Renal cortical epithelial cell (primary cell): Measurements from ENCODE around the gene KCNQ5. TPM values are rescaled to one million over a fixed set of nuclear protein-coding genes. Genes with fewer than 3 reads are reported as not detected.
"Not testable (repeated sequence)": the region's sequence is repeated elsewhere in the genome, so short reads cannot be mapped to it uniquely, and the experiment has no call there.

ENCODE experiments used
- DNase-seq: peaks from one replicate; pipeline ENCODE4 v3.0.0-alpha.2; 2011; ENCODE audit warnings: low read depth
- total RNA-seq: library from RNA; depleted of rRNA; stranded (reverse); fragments of >200 nt; gene quantifications from 2 replicates; pipeline ENCODE4 v1.2.3, GENCODE V29; 2014

Gene KCNQ5
- total RNA-seq, 1 donor from 2014 or later = under 0.01 TPM

DNA sequence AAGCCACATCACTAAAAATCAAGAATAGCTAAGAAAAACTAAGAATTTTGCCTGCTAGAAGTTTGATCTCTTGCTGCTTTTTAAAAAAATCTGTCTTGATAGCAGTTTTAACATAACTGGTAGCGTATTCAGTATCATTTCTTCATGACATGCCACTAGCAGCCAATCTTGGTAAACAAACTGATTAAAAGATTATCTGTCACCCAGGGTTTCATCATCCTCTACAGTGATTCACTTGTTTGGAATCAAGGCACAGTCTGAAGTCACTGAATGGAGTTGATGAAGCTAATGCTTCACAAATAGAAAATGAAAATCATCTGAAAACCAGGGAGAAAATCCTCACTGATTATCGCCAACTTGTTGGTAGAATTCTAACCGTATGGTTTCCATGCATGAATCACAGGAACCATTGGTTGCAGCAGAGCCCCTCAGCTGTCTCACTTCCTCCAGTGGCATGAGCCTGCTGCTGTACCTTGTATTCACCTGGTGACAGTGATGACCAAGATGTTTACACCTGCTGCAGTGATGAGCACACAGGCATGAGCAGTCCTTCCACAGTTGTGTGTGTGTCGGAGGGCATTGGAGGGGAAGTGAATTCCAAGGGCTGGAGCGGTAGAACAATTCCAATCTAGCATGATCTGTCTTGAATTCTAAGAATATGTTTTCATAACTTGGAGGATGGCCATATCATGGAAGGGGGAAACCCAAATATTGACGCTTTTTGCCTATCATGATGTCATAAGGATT, 328.4 kb downstream of the KCNQ5 start:
- peak; percentile 91 for DNase-seq

DNA sequence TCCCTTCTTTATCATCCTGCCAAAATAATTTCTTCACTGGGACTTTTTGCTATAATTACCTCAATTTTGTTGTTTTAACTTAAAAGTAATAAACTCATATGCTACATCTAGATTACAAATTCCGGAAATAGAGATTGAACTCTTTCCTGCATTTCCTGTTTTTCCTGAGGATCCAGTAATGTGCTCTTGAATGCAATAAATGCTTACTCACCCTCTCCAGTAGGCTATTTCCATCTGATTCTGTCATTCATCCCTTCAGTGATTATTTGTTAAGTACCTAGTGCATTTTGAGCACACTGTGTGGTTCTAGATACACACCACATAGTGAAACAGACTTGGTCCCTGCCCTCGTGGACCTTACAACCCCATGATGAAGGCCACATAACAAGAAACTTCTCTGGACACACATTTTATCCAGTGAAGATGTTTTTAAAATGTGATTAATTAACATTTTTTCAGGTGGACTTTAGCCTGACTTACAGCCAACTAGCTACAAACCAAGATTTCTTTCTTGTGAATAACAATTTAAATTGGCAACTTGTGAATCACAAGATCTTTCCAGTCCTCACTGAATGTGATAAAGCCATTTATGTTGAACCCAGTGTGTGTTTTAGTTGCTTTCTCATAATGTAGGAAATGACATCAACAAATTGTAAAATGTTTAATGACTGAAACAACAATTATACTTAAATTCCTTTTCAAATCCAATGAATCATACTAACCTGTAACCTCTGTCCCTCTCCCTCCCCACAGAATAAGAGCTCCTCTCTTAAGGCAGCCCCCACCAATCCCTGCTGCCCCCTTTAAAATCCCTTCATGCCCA, 331.2 kb downstream of the KCNQ5 start:
- peak; percentile 96 for DNase-seq

- DNase-seq = peak; percentile 62
These were observed 332.1 kb downstream of the KCNQ5 start for GRCh38 chr6:72953971-72954381.

DNA sequence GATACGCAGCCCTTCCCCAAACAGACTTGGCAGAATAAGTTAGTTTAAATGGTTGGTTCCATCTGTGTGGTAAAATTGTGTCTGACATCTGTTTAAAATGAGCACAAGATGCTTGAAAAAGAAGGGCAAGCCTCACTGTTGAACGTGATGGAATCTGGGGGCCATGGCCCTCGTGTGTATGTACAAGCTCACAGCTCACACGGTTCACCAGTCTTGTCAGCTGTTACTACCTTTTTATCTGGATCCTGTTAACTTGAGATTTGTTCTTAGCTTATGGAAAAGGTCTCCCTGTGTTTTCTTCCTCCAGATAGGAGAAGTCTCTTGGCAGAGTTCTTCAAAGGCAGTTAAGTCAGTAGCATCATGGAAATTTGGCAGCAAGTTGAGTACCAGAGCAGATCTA, 332.9 kb downstream of the KCNQ5 start:
- no peak for DNase-seq

DNA sequence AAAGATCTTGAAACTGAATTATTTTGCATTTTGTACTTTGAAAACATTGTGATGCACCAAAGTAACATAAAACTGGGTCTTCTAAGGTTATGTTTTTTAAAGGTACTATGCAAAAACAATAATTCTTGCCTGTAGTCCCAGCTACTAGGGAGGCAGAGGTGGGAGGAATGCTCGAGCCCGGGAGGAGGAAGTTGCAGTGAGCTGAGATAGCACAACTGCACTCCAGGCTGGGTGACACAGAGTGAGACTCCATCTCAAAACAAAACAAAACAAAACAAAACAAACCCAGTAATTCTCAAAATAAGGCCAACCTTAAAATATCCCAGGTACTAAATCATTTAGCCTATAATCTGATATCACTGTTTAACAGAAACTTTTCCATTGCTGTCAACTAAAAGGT, 333.8 kb downstream of the KCNQ5 start:
- DNase-seq = no peak

- DNase-seq = no peak
These were observed 334.4 kb downstream of the KCNQ5 start for GRCh38 chr6:72956272-72956671.

- DNase-seq = no peak
These were observed 338.0 kb downstream of the KCNQ5 start for GRCh38 chr6:72959821-72960220.

GRCh38 chr6:72963946-72964345, 342.1 kb downstream of the KCNQ5 start:
- no peak for DNase-seq

DNA sequence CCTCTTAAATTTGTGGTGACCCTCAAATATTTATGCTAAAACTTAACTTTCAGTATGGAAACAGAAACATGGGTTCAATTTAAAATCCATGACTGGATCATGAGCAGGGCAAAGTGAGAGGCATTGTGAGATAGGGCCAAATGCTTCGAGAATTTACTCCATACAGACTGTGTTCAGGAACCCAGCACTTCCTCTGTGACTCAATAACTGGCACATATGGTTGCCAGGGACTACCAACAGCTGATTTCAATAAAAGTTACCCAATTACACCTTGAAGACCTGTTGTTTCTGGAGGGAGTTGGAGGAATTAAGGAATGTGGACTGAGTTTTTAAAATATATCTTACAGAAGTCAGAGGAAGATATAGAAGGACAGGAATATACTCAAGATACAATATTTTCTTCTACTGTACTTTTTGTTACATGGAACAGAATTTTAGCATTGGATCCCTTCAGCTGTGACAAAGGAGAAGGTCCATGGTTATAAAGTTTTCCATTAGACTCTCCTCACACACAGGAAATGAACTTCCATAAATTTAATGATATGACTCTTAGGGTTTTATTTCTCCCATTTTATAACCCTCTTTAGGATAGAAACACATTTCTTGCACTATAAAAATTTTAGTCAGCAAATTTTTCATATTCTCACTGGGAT, 344.9 kb downstream of the KCNQ5 start:
- no peak for DNase-seq

DNA sequence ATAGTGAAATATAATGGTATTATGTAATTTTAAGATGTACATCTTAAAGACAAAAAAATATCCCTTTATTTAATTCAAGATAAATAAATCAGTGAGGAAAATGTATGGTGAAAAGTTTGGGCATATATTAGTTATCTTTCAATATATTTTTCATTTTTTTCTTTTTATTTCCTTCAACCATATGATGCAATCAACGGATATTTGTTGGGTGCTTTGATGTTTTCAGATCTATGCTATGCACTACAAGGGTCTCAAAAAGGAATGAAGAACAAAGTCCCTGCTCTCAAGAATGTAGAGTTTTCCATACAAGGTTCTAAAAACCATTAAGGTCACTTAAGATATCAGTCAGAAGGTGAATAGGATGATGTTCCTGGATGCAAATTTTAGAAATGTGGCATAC, 345.5 kb downstream of the KCNQ5 start:
- no peak for DNase-seq

DNA sequence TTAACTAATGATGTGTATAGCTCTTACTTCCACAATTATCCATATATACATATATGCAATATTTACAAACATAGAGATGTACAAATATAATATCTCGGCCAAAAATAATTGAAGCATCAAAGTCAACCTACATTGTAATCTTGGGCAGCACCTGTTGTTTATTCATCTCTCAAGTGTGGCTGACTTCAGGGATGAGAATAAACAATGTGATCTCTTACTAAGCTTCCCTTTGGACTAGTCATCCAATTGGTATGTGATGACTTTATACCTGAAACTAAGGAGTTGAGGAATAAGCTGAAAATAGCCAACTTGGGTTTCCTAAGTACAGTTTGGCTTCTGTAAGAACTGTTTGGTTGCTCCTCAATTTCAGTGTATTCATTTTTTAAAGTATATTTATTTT, 346.8 kb downstream of the KCNQ5 start:
- DNase-seq = peak; percentile 89

GRCh38 chr6:72969666-72970065, 347.8 kb downstream of the KCNQ5 start:
- DNase-seq = no peak

GRCh38 chr6:72972579-72972978, 350.7 kb downstream of the KCNQ5 start:
- DNase-seq = no peak

DNA sequence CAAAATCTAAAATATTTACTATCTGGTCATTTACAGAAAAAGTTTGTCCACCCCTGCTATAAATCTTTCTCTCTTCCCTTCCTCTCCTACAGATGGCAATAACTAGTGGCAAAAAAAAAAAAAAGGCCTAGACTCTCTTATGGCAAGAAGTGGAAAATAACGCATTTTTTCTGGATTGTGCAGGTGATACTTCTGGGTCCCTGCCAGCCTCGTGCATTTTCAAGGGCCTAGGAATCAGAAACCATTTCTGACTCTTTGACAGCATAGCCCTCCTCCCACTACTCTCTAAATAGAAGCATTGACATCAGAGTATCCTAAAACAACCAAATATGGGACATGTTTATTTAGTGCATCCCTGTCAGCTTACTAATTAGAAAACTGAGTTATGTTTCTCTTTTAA, 352.4 kb downstream of the KCNQ5 start:
- no peak for DNase-seq

GRCh38 chr6:72975352-72975752, 353.5 kb downstream of the KCNQ5 start:
- DNase-seq = no peak

GRCh38 chr6:72976484-72976883, 354.6 kb downstream of the KCNQ5 start:
- DNase-seq = peak; percentile 75

DNA sequence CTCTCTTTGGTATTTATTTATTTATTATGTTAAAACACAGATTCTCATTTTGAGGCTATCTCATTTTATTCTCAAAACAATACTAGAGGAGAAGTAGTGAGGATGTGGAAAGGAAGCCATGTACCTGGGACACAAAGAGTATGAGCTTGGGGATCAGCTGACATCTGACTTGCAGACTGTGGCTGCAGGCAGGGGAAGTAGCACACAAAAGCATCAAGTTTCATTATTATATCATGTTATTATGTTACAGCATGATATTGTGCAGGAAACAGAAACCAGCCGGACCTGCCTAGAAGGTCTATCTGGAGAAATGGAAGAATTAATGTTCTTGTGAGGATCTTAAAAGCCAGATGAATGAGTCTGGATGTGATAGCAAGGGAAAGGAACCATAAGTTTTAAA, 355.2 kb downstream of the KCNQ5 start:
- no peak for DNase-seq

DNA sequence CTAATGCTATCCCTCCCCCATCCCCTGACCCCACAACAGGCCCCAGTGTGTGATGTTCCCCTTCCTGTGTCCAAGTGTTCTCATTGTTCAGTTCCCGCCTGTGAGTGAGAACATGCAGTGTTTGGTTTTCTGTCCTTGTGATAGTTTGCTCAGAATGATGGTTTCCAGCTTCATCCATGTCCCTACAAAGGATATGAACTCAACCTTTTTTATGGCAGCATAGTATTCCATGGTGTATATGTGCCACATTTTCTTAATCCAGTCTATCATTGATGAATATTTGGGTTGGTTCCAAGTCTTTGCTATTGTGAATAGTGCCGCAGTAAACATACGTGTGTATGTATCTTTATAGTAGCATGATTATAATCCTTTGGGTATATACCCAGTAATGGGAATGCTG, 356.9 kb downstream of the KCNQ5 start:
- not testable (repeated sequence) for DNase-seq

DNA sequence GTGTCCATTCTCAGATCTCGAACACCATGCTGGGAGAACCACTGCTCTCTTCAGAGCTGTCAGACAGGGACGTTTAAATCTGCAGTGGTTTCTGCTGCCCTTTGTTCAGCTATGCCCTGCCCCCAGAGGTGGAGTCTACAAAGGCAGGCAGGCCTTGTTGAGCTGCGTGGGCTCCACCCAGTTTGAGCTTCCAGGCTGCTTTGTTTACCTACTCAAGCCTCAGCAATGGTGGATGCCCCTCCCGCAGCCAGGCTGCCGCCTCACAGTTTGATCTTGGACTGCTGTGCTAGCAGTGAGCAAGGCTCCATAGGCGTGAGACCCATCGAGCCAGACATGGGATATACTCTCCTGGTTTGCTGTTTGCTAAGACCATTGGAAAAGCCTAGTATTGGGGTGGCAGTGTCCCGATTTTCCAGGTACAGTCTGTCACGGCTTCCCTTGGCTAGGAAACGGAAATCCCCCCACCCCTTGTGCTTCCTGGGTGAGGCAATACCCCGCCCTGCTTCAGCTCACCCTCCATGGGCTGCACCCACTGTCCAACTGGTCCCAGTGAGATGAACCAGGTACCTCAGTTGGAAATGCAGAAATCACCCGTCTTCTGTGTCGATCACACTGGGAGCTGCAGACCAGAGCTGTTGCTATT, 362.4 kb downstream of the KCNQ5 start:
- not testable (repeated sequence) for DNase-seq

DNA sequence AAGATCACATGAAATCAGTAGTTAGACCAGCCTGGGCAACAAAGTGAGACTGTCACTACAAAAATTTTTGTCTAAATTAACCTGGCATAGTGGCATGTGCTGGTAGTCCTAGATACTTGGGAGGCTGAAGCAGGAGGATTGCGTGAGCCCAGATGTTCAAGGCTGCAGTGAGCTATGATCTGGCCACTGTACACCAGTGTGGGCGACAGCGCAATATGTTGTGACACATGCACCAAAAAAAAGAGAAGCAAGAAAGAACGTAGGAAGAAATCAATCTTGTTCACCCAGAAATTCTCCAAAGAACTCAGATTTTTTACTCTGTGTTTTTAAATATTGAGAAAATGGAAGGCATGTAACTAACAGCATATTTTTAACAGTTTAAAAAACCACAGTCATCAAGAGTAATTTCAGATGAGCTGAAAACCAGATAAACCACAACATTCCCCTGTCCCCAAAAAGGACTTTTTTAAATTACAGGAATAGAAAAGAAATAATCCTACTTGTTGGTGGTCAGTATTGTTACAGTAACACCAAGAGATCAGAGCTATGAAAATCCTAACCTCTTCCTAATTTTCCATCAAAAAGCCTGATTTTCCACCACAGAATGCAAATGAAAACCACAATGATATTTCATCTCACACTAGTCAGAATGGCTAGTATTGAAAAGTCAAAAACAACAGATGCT, 363.3 kb downstream of the KCNQ5 start:
- no peak for DNase-seq

- DNase-seq = no peak
These were observed 365.4 kb downstream of the KCNQ5 start for GRCh38 chr6:72987301-72987700.

DNA sequence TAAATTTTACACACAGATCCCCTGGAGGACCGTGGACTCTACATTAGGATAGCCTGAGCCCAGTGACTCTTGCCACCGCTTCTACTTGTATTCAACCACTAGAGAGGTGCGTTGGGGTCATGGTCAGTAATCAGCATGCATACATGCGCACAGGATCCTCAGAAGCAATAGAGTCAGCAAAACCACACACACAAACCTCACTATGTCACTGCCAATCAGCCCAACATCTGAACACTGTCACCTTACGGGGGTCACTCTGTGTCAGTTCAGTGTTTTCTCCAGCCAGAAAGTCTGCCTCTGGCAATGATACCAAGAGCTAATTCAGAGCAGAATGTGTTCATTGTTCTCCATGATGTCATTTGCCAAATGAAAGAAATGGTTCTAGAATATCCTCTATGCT, 378.1 kb downstream of the KCNQ5 start:
- DNase-seq = no peak
